ENCODE data around the gene MACF1.

- TF ChIP-seq POLR2A (IDR thresholded peaks at IDR 0.05): no peak
- no peak for TF ChIP-seq CTCF (IDR thresholded peaks at IDR 0.05)
Measured at GRCh38 chr1:39528082-39528481, 323.6 kb downstream of the MACF1 start.
